Measurements from ENCODE around the gene NCLN.
A peak's percentile ranks its signal among the peaks of the same experiment; 100 is the strongest.
"Not testable (repeated sequence)": the region's sequence is repeated elsewhere in the genome, so short reads cannot be mapped to it uniquely, and the experiment has no call there.

The NCLN gene

GRCh38 chr19:3185461-3186159, at the start of gene NCLN:
Gene NCLN (plus strand): TSS chr19:3185930. CDS start chr19:3186031, 101 bp downstream.
- peak; percentile 87 to 93 for DNase-seq (ENCODE audit: low read depth in 2 of 2)

GRCh38 chr19:3135961-3136683, 49.6 kb upstream of the NCLN start, which contains the start of gene GNA15:
Gene GNA15 (plus strand): TSS chr19:3136033. CDS start chr19:3136451, 418 bp downstream.
- DNase-seq (ENCODE audit: low read depth in 2 of 2), result no peak

- DNase-seq (ENCODE audit: low read depth in 2 of 2), result no peak
Observed at GRCh38 chr19:3136684-3137055, 49.1 kb upstream of the NCLN start.

GRCh38 chr19:3137119-3137518, 48.6 kb upstream of the NCLN start:
- DNase-seq (ENCODE audit: low read depth in 2 of 2), result no peak

- DNase-seq (ENCODE audit: low read depth in 2 of 2), result no peak
Observed at GRCh38 chr19:3138268-3138667, 47.5 kb upstream of the NCLN start.

GRCh38 chr19:3140667-3141038, 45.1 kb upstream of the NCLN start:
- DNase-seq (ENCODE audit: low read depth in 2 of 2), result no peak

GRCh38 chr19:3142292-3142670, 43.4 kb upstream of the NCLN start:
- DNase-seq (ENCODE audit: low read depth in 2 of 2), result peak; percentile 39 to 61

GRCh38 chr19:3142781-3143337, 42.9 kb upstream of the NCLN start:
- no peak for DNase-seq (ENCODE audit: low read depth in 2 of 2)

GRCh38 chr19:3145909-3146676, 39.6 kb upstream of the NCLN start:
- DNase-seq (ENCODE audit: low read depth in 2 of 2), result no peak

GRCh38 chr19:3146677-3147100, 39.0 kb upstream of the NCLN start:
- DNase-seq (ENCODE audit: low read depth in 2 of 2), result peak; percentile 29 to 39

GRCh38 chr19:3148503-3148902, 37.2 kb upstream of the NCLN start:
- no peak for DNase-seq (ENCODE audit: low read depth in 2 of 2)

- no peak for DNase-seq (ENCODE audit: low read depth in 2 of 2)
Observed at GRCh38 chr19:3149089-3149488, 36.6 kb upstream of the NCLN start.

GRCh38 chr19:3149526-3150505, 35.9 kb upstream of the NCLN start:
- no peak for DNase-seq (ENCODE audit: low read depth in 2 of 2)

- no peak for DNase-seq (ENCODE audit: low read depth in 2 of 2)
Observed at GRCh38 chr19:3150739-3151329, 34.9 kb upstream of the NCLN start.

- DNase-seq (ENCODE audit: low read depth in 2 of 2), result no peak
Observed at GRCh38 chr19:3151563-3152418, 33.9 kb upstream of the NCLN start.

GRCh38 chr19:3152419-3152780, 33.3 kb upstream of the NCLN start:
- no peak for DNase-seq (ENCODE audit: low read depth in 2 of 2)

GRCh38 chr19:3153286-3154230, 32.2 kb upstream of the NCLN start:
- DNase-seq (ENCODE audit: low read depth in 2 of 2), result no peak

- not testable (repeated sequence) for DNase-seq (ENCODE audit: low read depth in 2 of 2)
Observed at GRCh38 chr19:3154447-3154846, 31.3 kb upstream of the NCLN start.

Measured in stimulated activated CD8-positive, alpha-beta memory T cell treated with anti-CD3 and anti-CD28 coated beads, Interleukin-7, amount 100 ng/mL, for 4 hours (primary cell).